ENCODE measurements around the gene IFT43.

IFT43 gene

GRCh38 chr14:76115010-76115422 lies 129.5 kb downstream of the IFT43 start:
- no peak for DNase-seq

GRCh38 chr14:76117789-76118484 lies 132.4 kb downstream of the IFT43 start:
- DNase-seq = no peak

DNA sequence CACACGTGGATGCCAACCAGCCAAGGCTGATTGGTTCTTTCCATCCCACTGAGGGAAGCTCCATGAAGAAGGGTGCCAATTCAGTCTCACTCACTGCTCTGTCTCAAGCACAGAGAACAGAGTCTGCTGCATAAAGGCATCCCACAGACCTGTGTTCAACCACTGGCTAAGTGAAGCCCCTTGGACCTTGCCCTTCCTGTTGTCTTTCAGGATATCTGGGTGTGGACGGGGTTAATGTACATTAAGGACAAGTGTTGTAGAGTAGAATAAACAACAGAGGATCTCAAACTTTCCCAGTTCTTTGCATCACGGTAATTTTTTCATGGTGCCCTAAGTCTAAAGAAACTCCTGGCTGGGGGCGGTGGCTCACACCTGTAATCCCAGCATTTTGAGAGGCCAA lies 133.0 kb downstream of the IFT43 start:
- no peak for DNase-seq

DNA sequence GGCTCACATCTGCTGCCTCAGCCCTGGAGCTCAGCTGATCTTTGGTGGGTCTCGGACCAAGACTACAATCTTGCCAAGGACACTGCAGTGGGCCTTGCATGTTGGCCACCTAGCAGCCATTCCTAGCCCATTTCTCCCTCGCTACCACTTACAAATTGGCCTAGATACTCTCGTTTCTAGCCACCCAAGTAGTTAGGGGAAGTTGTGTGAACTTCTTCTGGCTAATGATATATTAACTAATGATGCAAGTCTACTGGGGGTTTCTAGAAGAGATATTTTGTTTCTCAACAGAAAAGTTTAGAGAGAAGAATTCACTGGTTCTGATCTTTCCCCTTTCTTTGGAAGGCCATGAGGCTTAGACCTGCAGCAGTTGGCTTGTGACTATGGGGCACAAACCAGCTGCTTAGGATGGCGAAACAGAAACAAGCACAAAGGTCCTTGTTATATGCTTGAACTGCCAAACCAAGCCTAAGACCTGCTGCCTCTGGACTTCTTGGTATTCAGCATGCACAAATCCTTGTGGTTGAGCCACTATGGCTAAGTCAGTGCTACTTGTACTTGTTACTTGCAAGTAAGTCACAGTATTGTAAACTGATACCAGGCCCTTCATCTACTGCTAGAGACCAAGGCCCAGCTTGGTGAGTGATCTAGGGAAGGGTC lies 135.7 kb downstream of the IFT43 start:
- no peak for DNase-seq

GRCh38 chr14:76123426-76124225 lies 138.1 kb downstream of the IFT43 start:
- no peak for DNase-seq

DNA sequence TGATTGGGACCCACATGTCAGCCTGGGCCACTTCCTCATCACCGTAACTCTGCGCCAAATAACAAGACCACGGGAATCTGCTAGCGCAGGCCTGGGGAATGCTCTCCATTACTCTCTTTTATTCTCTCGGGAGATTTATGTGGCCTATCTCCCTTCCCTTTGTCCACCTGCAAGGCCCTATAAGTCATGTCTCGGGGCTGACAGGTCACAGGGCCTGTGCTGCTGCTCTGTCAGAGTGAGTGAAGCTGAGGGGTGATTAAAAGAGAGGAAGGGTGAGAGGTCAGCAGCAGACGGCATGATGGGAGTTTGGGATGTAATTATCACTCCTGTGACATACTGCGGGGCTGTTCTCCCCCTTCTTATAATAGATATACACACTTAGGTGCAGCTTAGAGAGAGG lies 139.9 kb downstream of the IFT43 start:
- no peak for DNase-seq

DNA sequence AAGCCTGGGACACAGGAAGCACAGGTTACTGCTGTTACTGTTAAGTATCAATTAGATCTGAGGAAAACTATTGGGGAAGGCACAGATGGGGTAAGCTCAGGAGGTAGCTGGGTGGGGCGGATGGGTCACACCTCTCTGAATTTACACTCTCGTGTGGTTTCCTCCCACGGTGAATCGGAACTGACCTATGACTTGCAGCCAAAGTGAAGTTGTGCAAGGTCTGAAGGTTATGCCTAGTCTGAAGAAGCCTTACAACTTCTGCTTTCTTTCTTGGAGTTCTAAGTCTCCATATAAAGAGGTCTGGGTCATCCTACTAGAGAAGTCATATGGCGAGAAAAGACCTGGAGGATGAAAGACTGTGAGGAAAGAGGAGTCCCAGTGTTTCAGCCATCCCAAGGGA lies 140.5 kb downstream of the IFT43 start:
- DNase-seq = no peak

GRCh38 chr14:76129851-76130576 lies 144.5 kb downstream of the IFT43 start:
- DNase-seq = no peak

- no peak for DNase-seq
Measured at GRCh38 chr14:76131071-76131965, 145.8 kb downstream of the IFT43 start.

DNA sequence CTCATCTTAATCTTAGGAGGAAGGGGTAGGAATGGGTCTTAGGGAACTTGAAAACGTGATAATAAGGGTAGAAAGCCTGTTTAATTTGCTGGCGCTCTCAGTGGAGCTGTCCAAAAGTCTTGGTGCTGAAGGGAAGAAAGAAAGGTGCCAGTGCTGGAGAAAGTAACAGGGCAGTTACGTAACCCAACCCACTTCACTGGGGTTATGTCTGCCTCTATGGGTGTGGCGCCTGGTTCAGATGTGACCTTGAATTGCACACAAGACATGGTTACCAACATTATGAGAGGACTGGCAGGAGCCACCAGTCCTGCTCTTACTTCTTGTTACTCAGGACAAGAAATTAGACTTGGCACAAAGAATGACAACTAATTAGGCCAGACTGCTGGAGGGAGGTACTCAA lies 147.5 kb downstream of the IFT43 start:
- no peak for DNase-seq

Data from CD4-positive, alpha-beta T cell treated with Interleukin-15 for 1 hour (primary cell).